Cardiac fibroblast (primary cell): ENCODE measurements around the gene SLC2A10.

Source experiments
- DNase-seq, 2 donors: peaks; one replicate each; pipeline versions ENCODE4 v3.0.0 to v3.0.0-alpha.2; 2010; ENCODE audit warnings: low read depth in 2 of 2
- H3K4me3 ChIP-seq, 2 donors: replicated peaks in 1 of 2; 1 replicate in 1 of 2; 2 replicates in 1 of 2; pipeline ENCODE4 v1.5.1; 2011; ENCODE audit warnings: low read depth in 2 of 2, low read length in 2 of 2, mild to moderate bottlenecking in 2 of 2, moderate library complexity in 1 of 2
- CTCF ChIP-seq: IDR thresholded peaks from one replicate; pipeline ENCODE4 v1.5.1; 2011; ENCODE audit warnings: low read depth, mild to moderate bottlenecking, low read length, inconsistent platforms

Gene SLC2A10

DNA sequence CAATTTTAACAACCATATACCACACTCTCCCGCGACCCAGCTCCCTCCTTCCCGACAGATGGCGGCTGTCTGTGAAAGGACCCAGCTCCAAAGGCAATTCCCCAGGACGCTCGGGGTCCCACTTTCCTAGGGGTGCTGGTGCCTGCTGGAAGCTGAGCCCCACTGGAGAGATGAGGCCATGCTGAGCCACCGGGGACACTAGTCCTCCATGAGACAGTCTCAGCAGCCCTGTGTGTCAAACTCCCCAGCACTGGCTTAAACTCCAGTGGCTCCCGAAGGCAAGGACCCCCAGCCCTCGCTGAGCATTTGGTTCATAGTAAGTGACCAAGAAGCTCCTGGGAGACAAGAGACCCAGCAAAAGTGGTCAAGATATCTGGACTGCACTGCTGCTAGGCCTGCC lies 52.1 kb downstream of the SLC2A10 start:
- no peak overlapping the region for H3K4me3 ChIP-seq
- DNase-seq: no peak
- TF ChIP-seq CTCF: no peak

DNA sequence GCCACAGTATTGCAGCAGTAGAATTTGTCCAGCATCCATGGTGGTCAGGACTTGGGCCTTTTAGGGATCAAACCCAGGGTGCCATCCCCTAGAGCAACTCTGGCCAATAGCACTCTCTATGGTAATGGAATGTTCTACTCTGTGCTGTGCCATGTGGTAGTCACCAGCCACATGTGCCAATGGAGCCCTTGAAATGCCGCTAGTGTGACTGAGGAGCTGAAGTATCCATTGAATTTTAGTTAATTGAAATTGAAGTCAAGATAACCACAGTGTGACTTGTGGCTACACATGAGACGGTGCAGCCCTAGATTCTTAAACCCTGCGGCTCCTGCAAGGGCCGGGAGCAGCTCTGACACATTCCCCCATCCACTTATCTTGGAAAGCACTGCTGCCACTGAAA lies 54.6 kb downstream of the SLC2A10 start:
- DNase-seq: no peak
- H3K4me3 ChIP-seq: no peak overlapping the region
- TF ChIP-seq CTCF: no peak

DNA sequence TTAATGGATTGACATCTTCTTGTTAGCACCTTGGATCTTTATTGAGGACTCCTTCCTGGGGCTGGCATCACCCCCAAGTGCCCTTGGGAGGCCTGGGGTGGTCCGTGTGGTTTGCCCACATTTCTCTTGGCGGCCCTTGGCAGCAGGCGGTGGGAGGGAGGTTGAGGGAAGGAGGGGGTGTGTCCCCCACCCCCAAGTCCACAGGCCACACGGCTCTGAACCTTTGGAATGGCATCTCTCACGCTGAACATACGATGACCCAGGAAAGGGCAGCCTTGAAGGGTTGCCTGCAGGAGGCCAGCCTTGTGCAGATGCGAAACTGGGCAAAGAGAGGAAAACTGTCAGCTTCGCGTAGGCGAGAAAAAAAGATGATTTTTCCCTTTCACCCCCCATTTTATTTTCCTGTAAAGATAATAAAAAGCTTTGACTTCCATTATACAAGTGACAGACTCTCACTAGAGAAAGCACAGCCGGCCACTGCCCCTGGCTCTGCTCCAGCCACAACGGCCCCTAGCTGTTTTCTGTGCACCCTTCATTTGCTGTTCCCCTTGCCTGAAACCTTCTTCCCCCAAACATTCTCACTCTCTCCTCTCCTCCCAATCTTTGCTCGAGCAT lies 56.2 kb downstream of the SLC2A10 start:
- DNase-seq: no peak
- H3K4me3 ChIP-seq: no peak overlapping the region
- no peak for TF ChIP-seq CTCF

DNA sequence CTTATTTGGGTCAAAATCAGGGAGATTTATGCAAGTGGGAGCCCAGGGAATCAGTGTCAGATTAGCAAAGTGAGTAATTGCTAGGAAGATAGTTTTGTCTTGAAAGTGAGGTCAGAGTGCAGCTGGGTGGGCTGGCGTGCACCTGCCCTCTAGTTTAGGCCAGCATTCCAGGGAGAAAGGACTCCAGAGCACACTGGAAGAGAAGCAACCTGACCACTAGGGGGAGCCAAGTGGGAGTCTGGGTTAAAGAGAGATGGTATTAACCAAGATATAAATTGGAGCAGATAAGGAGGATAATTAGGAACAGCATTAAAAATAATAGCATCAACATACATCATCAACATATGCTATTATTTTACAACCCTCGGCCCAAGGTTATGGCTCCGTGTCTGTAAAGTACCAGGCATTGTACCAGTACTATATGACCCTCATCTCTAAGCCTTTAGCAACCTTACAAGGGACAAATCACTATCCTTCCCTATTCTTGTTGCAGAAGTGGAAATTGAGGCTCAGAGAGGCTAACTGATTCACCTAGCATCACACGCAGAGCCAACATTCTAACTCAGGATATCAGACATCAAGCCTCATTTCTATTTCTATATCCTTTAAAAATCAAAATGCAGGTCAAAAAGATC lies 57.8 kb downstream of the SLC2A10 start:
- peak; percentile 33 to 58 for DNase-seq
- TF ChIP-seq CTCF: peak; percentile 77
- no peak overlapping the region for H3K4me3 ChIP-seq

DNA sequence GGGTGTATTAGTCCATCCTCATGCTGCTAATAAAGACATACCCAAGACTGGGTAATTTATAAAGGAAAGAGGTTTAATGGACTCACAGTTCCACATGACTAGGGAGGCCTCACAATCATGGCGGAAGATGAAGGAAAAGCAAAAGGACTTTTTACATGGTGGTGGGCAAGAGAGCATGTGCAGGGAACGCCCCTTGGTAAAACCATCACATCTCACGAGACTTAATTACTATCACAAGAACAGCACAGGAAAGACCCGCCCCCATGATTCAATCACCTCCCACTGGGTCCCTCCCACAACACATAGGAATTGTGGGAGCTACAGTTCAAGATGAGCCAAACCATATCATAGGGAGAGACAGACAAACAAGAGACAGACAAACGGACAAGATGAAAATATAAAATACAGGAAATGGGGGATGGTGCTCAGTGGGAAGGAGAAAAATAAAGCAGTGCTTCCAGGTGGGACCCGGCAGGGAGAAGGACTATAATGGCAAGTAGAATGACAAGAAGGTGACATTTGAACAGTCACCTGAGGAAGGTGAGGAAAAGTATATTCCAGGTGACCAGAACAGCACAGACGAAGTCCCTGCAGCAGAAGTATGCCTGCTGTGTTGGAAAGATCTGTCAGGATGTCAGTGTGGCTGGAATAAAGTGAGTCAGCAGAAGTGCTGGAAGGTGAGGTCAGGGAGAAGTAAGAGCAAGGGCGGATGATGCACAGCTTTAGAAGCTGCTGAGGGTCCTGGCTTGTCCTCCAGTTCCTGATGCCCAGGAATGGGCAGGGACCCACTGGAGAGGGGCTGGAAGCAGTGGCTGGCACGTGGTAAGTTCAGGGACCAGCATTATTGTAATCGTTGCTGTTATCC lies 61.1 kb downstream of the SLC2A10 start:
- TF ChIP-seq CTCF: no peak
- peak in 1 of 2 donors; percentile 18 for DNase-seq

GRCh38 chr20:46771195-46771588 lies 61.7 kb downstream of the SLC2A10 start:
- H3K4me3 ChIP-seq: no peak overlapping the region
- no peak for TF ChIP-seq CTCF
- no peak for DNase-seq

More for the DNA sequence above, 61.1 kb downstream of the SLC2A10 start:
- no peak overlapping the region for H3K4me3 ChIP-seq
